ENCODE data around the gene LZTR1.
"Not testable (repeated sequence)": the region's sequence is repeated elsewhere in the genome, so short reads cannot be mapped to it uniquely, and the experiment has no call there.

The LZTR1 gene
- long read RNA-seq, donor 1, full-length matches to known transcripts = 2 of 2 reads
- long read RNA-seq, donor 1, partial matches to known transcripts = 0 of 2 reads
- long read RNA-seq, donor 1, other reads (novel, unspliced or antisense) = 0 of 2 reads
- long read RNA-seq, donor 2, full-length matches to known transcripts = 2 of 19 reads
- long read RNA-seq, donor 2, partial matches to known transcripts = 17 of 19 reads
- long read RNA-seq, donor 2, other reads (novel, unspliced or antisense) = 0 of 19 reads
- long read RNA-seq, donor 3, full-length matches to known transcripts = 2 of 2 reads
- long read RNA-seq, donor 3, partial matches to known transcripts = 0 of 2 reads
- long read RNA-seq, donor 3, other reads (novel, unspliced or antisense) = 0 of 2 reads
- long read RNA-seq, donor 4, full-length matches to known transcripts = 2 of 62 reads
- long read RNA-seq, donor 4, partial matches to known transcripts = 60 of 62 reads
- long read RNA-seq, donor 4, other reads (novel, unspliced or antisense) = 0 of 62 reads
- long read RNA-seq, donor 5, full-length matches to known transcripts = 3 of 32 reads
- long read RNA-seq, donor 5, partial matches to known transcripts = 16 of 32 reads
- long read RNA-seq, donor 5, other reads (novel, unspliced or antisense) = 13 of 32 reads
- long read RNA-seq, donor 6, full-length matches to known transcripts = 4 of 4 reads
- long read RNA-seq, donor 6, partial matches to known transcripts = 0 of 4 reads
- long read RNA-seq, donor 6, other reads (novel, unspliced or antisense) = 0 of 4 reads
- long read RNA-seq, donor 7, full-length matches to known transcripts = 4 of 63 reads
- long read RNA-seq, donor 7, partial matches to known transcripts = 59 of 63 reads
- long read RNA-seq, donor 7, other reads (novel, unspliced or antisense) = 0 of 63 reads
- long read RNA-seq, donor 8, full-length matches to known transcripts = 2 of 2 reads
- long read RNA-seq, donor 8, partial matches to known transcripts = 0 of 2 reads
- long read RNA-seq, donor 8, other reads (novel, unspliced or antisense) = 0 of 2 reads

DNA sequence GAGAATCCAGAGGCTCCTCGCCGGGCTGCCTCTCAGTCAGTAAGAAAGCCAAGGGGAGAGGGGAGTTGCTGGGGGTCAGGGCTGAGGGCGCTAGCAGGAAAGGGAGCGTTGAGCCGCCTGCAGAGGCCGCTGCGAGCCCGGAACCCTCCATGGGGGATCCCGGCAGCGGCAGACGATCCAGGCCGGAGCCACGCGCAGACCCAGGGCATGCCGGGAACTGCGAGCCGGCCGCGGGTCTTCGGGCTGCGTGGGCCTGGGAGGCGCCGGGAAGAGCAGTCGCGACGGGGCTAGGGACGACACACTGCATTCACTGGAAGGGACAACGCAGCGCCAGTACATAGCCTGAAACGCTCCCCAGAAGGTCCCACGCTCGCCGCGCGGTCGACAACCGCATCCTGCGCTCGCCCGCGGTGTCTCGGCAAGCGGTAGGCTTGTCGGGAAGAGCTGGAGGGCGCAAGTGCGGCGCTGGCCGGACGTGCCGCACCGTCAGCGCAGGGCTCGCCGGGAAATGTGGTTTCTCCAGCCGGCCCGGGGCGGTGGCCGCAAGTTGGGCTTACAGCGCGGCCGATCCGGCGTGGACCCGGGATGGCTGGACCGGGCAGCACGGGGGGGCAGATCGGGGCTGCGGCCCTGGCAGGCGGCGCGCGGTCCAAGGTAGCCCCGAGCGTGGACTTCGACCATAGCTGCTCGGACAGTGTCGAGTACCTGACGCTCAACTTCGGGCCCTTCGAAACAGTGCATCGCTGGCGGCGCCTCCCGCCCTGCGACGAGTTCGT, at the start of gene LZTR1:
Gene LZTR1 (plus strand): TSS at position 511 of the 776 bp plus-strand sequence. CDS start 75 bp downstream, at position 586.
- DNase-seq = peak; percentile 98

DNA sequence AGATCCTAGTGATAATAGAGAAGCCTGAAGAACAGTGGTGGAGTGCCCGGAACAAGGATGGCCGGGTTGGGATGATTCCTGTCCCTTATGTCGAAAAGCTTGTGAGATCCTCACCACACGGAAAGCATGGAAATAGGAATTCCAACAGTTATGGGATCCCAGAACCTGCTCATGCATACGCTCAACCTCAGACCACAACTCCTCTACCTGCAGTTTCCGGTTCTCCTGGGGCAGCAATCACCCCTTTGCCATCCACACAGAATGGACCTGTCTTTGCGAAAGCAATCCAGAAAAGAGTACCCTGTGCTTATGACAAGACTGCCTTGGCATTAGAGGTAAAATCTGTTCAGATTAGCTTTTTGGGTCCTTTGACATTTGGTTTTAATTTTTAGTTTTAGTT, 48.2 kb upstream of the LZTR1 start:
- DNase-seq = no peak

DNA sequence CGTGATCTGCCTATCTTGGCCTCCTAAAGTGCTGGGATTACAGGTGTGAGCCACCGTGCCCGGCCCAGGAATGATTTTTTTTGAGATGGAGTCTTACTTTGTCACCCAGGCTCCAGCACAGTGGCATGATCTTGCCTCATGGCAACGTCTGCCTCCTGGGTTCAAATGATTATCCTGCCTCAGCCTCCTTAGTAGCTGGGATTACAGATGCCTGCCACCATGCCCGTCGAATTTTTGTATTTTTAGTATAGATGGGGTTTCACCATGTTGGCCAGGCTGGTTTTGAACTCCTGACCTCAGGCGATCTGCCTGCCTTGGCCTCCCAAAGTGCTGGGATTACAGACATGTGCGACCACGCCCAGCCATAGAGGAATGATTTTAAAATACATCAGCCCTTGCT, 47.0 kb upstream of the LZTR1 start:
- DNase-seq = not testable (repeated sequence)

DNA sequence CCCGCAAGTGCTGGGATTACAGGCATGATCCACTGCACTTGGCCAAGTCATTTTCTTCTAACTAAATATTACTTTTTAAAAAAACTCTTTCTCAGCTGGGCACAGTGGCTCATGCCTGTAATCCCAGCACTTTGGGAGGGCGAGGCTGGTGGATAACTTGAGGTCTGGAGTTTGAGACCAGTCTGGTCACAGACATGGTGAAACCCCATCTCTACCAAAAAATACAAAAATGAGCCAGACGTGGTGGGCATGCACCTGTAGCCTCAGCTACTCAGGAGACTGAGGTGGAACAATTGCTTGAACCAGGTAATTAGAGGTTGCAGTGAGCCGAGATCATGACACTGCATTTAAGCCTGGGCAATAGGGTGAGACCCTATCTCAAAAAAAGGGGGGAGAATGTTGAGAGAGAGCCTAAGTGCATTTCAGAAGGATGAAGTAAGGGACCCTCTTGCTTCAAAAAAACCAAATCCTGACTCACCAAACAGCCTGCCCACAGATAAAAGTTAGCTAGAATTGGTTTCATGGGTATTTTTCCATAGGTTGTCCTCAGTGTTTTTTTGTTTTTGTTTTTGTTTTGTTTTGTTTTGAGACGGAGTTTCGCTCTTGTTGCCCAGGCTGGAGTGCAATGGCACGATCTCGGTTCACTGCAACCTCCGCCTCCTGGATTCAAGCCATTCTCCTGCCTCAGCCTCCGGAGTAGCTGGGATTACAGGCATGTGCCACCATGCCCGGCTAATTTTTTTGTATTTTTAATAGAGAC, 46.1 kb upstream of the LZTR1 start:
- DNase-seq = not testable (repeated sequence)

DNA sequence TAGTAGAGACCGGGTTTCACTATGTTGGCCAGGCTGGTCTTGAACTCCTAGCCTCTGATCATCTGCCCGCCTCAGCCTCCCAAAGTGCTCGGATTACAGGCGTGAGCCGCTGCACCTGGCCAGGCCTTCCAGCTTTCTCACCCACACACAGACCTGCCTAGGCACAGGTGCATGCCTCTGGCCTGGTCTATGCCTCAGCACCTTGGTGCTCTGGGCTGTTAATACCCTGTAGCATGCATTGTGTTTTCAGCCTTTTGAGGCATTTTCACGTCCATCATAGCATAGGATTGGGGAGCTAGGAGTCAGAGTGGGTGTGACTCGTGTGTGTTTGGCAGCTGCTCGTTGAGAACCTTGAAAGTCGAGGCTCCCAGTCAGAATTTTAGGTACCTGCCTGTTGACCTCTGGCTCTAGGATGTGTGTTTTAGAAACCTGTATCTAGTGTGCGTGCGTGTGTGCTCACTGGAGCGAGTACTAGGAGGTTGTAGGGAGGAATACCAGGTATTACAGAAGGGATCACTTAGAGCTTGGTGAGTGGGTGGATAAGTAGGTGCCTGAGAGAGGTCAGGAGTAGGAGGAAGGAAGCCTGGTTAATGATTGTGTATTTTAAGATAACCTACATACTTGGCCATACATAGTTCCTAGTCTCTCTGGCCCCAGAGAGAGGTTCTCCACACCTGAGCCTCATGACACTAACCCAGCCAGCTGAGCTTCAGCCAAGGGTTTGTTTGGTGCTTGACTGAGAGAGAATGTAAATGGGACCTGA, 44.9 kb upstream of the LZTR1 start:
- no peak for DNase-seq

DNA sequence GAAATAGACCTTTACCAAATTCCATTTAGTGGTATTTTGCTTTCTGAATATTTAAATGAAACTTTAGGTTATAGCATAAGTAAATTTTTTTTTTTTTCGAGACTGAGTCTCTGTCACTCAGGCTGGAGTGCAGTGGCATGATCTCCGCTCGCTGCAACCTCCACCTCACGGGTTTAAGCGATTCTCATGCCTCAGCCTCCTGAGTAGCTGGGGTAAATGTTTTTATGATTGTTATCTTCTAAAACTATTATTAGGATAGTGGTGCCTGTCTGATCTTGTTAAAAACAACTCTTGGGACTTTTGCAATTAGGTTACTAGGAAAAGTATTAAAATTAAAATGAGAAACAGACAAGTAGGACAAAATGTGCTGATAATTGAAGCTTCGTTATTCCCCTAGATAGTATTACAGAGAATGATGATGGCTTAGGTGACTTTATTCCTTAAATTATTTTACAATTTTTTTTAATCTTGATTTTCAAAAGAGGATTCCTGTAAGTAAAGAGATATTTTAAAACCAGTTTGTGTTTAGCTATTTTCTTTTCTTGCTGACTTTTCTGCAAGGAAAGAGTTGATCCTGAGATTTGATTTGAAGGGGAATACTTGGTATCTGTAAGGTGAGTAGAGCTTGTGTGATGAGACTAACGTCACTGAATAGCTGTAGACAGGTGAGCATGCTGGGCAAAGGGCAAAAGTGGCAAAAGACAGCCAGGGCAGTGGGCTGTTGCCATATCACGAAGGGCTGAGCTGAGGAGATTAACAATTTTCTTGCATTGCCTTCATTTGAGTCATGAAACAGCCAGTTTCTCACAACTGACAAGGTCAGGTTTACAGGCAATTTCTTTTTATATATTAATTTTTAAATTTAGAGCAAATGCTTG, 44.1 kb upstream of the LZTR1 start:
- no peak for DNase-seq

DNA sequence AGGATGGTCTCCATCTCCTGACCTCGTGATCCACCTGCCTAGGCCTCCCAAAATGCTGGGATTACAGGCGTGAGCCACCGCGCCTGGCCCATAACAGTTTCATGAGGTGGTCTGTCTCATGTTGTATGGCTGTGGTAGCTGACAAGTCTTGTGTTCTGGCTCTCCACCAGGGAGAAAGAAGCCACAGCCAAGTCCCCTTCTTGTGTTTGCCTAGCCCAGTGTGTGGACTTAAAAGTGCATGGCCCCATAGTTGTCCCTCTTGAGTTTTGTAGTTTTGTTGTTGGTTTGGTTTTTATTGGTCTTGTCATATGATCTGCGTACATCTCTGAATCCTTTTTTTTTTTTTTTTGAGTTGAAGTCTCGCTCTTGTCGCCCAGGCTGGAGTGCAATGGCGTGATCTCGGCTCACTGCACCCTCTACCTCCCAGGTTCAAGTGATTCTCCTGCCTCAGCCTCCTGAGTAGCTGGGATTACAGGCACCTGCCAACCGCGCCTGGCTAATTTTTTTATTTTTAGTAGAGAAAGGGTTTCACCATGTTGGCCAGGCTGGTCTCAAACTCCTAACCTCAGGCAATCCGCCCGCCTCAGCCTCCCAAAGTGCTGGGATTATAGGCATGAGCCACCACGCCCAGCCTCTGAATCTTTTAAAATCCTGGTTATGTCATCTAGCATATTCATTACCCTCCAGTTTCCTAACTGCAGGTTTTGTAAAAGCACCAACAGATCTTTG, 42.5 kb upstream of the LZTR1 start:
- not testable (repeated sequence) for DNase-seq

DNA sequence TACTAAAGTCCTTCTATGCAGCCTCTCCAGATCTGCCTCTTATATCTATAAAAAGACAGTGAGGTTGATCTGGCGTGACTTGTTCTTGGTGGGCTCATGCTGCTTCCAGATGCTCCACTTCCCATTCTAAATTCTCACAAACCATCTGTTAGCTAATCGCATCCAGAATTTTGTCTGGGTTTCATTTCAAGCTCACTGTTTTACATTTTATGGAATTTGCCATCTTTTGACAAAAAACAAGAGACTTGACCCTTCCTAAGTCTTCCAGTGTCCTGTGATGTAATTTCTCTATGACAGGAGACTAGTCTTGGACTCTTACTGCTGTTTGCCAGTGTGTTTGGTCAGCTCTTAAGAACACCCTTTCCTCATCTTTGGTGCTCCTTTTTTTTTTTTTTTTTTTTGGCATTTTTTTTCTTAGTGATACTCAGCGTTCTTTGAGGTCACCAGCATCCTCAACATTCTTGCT, 41.9 kb upstream of the LZTR1 start:
- DNase-seq = no peak

DNA sequence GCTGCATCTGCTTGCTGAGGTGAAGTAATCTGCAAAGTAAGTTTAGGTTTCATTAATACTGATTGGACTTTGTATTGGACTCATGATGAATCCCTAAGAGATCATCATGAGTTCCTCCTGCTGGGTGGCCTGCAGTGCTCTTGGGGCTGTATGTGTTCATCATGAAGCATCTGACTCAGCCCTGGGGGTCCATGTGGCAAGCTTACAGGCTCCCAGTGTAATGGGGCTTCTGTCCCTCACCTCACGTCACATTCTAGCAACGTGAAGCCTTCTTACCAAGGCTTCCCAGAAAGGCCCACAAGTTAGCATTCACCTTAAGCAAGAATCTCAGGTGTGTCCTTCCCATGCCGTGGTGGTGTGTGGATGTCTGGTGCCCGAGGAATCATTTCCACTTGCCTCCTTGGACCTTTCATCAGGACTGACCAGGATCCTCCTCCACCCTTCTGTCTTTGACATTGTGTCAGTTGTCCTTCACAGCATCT, 41.2 kb upstream of the LZTR1 start:
- DNase-seq = no peak

DNA sequence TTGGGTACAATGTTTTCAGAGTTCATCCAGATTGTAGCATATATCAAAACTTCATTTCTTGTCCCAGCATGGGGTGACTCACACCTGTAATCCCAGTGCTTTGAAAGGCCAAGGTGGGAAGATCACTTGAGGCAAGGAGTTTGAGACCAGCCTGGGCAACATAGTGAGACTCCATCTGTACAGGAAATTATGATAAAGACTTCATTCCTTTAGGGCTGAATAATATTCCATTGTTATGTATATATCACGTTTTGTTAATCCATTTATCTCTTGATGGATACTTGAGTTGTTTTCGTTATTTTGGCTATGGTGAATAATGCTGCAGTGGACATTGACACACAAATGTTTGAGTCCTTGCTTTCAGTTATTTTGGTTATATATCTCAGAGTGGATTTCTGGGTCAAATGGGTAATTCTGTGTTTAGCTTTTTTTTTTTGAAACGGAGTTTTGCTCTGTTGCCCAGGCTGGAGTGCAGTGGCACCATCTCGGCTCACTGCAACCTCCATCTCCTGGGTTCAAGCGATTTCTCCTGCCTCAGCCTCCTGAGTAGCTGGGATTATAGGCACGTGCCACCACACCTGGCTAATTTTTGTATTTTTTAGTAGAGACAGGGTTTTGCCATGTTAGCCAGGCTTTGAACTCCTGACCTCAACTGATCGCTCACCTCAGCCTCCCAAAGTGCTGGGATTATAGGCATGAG, 39.7 kb upstream of the LZTR1 start:
- DNase-seq = not testable (repeated sequence)

DNA sequence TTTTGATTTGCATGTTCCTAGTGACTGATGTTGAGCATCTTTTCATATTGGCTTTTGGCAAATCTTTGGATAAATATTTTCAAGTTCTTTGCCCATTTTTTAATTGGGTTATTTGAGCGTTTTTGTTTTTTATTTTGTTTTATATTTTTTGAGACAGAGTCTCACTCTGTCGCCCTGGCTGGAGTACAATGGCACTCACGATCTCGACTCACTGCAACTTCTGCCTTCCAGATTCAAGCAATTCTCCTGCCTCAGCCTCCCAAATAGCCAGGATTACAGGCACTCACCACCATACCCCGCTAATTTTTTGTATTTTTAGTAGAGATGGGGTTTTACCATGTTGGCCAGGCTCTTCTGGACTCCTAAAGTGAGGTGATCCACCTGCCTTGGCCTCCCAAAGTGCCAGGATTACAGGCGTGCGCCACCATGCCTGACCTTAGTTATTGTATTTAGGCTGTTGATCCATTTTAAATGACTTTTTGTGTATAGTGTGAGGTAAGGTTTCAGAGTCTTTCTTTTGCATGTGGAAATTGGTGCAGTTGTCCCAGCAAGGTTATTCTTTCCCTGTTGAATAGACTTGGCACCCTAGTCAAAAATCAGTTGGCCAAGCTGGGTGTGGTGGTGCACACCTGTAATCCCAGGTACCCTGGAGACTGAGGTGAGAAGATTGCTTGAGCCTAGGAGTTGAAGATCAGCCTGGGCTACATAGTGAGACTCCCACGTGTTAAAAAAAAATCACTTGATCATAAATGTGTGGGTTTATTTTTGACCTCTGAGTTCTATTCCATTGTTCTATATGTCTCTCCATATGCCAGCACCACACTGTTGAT, 38.8 kb upstream of the LZTR1 start:
- no peak for DNase-seq

DNA sequence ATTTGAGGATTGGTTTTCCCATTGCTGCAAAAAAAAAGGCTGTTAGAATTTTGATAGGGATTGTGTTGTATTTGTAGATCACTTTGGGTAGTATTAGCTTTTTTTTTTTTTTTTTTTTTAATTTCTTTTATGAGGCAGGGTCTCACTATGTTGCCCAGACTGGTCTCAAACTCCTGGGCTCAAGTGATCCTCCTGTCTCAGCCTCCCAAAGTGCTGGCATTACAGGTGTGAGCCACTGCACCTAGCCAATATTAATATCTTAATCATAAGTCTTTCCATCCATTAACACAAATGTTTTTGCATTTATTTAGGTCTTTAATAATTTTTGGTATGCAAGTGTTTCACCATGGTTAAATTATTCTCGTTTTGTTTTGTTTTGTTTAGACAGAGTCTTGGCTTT, 38.1 kb upstream of the LZTR1 start:
- no peak for DNase-seq

DNA sequence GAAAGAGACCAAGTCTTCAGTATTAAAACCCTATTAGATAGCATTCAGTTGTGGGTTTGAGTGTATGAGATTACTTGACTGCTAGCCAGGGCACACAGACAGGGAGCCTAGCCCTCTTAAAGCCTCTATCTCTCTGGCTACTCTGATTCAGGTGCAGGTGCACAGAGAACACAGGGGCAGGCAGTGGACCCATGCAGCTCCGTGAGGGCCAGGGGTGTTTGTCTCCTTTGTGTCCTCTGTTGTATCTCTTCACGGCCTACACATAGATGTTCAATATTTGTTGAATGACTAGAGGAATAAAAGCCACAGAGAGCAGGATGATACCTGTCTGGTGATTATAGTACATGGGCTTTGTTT, 36.5 kb upstream of the LZTR1 start:
- no peak for DNase-seq

DNA sequence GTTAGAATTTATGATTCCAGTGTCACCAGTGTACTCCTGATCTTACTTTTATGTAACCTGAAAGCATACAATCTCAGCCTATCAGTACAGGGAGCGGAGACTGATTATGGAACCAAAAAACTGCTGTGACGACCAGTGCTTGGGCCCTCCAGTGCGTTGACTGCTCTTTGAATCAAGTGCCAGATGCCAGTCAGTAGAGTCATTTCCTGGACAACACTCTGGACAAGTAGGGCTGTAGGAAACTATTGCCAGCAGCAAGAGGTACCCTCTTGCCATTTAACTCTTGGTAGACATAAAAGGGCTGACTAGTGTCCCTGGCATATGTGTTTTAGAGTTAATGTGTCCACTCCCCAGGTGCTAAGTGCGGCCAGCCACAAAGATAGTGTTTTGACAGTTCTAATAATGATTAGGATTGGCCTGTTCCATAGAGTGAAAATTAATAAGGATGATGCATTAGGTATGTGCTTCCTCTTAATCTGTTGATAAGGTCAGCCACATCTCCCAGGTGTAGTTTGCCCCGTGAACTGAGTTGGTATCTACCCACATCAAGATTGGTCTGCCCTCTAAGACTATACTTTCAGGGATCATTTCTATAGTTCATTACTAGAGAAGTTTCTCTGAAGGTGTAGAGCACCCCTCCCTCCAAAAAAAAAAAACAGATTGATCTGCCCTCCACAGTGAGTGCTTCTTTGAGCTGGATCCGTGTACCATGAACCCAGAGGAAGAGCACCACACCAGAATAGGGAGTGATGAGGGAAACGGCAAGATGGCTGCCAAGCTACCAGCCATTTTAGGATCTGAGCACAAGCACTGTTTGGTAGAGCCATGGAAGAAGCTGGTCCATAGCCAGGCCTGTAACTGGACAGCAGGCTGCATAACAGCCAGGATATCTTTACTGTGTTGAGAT, 35.8 kb upstream of the LZTR1 start:
- no peak for DNase-seq

DNA sequence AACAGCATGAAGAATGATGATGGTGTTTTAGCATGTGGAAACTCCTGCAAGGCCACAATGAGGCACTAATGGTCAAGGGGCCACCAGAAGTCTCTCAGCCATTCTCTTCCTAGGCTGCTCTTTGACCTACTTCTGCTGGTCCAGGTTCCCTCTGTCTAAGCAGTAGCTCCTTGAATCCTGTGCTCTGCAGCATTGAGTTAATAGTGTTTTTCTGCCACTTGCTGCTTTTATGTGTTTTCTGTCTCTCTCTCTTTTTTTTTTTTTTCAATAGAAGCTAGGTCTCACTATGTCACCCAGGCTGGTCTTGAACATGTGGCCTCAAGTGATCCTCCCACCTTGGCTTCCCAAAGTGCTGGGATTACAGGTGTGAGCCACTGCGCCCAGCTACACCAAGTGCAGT, 35.1 kb upstream of the LZTR1 start:
- DNase-seq = no peak

DNA sequence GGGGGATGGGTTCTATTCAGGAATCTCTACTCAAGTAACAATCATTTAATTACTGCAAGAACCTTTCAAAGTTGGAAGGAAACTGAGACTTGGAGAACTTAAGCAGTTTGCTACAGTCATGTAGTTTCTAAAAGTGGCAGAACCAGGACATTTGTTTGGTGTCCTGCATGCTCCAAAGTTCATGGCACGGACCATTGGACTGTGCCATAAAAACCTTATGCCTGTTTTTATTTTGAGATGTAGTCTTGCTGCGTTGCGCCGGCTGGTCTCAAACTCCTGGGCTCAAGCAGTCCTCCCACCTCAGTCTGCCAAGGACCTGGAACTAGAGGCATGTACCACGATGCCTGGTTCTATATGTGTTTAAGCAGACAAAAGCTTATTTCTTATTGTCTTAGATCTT, 33.6 kb upstream of the LZTR1 start:
- no peak for DNase-seq
